GM21723 (cell line): ENCODE results near the gene SLFN12L.
"Not testable (repeated sequence)": the region's sequence is repeated elsewhere in the genome, so short reads cannot be mapped to it uniquely, and the experiment has no call there.

ENCODE experiments used
- ATAC-seq: cut with Tn5 transposase; IDR thresholded peaks from one replicate; pipeline ENCODE4 v1.9.1; 2021; ENCODE audit warnings: mild to moderate bottlenecking, moderate library complexity; ENCODE audit not compliant: unreplicated experiment

SLFN12L gene

GRCh38 chr17:35537601-35538141, at the start of gene SLFN12L:
SLFN12L (minus strand) TSS chr17:35537678; CDS start chr17:35522364, 15,314 bp downstream.
- no peak for ATAC-seq

DNA sequence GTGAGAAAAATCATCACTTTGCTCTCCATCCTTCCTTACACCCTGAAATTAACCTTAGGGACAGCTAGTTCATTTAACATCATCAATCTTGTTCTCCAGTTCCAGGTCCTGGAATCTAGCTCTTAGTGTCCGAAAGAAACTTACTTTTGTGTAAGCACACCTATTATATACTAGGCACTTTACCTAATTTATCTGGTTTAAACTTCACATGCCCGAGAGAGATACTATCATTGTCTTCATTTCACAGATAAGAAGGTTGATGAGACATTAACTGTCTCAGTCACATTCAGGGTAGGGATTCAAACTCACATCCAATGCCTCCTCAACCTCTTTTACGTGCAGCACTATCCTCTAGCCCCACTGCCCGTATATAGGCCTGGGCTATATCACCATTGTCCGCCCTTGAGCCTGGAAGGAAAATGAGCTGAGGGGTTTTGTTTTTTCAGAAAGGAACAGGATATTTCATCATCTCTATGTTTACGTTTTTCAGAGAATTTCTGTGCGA, 49.1 kb upstream of the SLFN12L start:
- ATAC-seq: peak; percentile 19

GRCh38 chr17:35584061-35584460, 46.6 kb upstream of the SLFN12L start:
- ATAC-seq: no peak

GRCh38 chr17:35578929-35579432, 41.5 kb upstream of the SLFN12L start:
- ATAC-seq: no peak

DNA sequence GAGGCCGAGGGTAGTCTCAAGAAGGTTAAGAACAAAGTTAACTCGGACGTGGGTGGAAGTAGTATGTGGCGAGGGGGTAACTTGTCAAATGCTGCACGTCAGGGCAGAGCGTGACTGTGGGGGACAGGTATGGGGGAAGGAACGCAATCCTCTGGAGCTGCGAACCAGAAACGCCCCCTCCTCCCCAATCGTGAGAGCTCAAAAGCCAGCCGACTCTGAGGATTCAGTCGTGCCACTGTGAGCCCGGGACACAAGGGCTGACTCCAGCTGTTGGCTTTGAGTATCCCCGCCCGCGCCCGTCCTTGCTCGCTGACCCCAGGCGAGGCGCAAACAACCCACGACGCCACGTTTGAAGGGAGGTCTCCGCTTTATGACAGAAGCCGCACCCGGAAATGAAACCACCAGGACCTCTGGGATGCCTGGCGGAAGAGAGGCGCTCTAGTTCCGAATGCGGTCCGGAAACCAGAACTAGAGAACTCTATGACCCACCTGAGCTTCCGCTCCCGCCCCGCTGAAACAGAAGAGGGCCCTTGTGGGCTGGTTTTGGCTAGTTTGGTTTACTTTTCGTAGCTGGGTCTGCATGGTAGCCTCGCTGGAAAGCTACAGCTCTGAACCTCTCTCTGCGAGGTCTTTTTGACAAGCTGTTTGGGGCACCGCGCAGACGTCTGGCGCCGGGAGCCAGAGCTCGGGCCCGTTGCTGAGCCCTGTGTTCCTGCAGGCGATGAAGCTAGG, 40.9 kb upstream of the SLFN12L start, which contains the start of gene PEX12:
Gene PEX12 (minus strand): TSS at position 375 of the 732 bp plus-strand sequence. CDS start 550 bp downstream, outside the sequence.
- peak; percentile 86 for ATAC-seq

GRCh38 chr17:35577830-35578196, 40.3 kb upstream of the SLFN12L start:
- ATAC-seq: peak; percentile 8

- no peak for ATAC-seq
These were observed 38.3 kb upstream of the SLFN12L start for GRCh38 chr17:35575759-35576158.

GRCh38 chr17:35569405-35569804, 31.9 kb upstream of the SLFN12L start:
- ATAC-seq: no peak

GRCh38 chr17:35568561-35568960, 31.1 kb upstream of the SLFN12L start:
- ATAC-seq: peak; percentile 14

DNA sequence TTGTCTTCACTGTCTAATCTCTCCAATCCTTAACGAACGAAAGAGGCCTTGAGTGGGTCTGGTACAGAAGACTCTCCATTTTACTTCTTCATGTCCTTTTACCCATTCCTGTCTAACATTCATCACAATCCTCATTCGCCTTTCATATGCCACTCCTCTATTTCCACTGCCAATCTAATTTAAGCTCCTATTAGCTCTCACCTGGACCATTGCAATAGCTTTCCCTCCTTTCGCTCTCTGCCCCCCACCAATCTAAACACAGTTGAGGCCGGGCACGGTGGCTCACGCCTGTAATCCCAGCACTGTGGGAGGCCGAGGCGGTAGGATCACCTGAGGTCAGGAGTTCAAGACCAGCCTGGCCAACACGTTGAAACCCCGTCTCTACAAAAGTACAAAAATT, 29.5 kb upstream of the SLFN12L start:
- no peak for ATAC-seq

DNA sequence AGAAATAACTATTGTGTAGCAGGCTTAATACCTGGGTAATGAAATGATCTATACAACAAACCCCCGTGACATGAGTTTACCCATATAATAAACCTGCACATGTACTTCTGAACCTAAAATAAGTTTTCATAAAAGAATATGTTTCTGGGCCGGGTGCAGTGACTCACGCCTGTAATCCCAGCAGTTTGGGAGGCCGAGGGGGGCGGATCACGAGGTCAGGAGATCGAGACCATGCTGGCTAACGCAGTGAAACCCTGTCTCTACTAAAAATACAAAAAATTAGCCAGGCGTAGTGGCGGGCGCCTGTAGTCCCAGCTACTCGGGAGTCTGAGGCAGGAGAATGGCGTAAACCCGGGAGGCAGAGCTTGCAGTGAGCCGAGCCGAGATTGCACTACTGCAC, 25.7 kb upstream of the SLFN12L start:
- ATAC-seq: not testable (repeated sequence)

GRCh38 chr17:35560703-35561102, 23.2 kb upstream of the SLFN12L start, which contains the start of gene SLFN14:
SLFN14 (minus strand) TSS chr17:35560819; CDS start chr17:35558062, 2,757 bp downstream.
- ATAC-seq: no peak

DNA sequence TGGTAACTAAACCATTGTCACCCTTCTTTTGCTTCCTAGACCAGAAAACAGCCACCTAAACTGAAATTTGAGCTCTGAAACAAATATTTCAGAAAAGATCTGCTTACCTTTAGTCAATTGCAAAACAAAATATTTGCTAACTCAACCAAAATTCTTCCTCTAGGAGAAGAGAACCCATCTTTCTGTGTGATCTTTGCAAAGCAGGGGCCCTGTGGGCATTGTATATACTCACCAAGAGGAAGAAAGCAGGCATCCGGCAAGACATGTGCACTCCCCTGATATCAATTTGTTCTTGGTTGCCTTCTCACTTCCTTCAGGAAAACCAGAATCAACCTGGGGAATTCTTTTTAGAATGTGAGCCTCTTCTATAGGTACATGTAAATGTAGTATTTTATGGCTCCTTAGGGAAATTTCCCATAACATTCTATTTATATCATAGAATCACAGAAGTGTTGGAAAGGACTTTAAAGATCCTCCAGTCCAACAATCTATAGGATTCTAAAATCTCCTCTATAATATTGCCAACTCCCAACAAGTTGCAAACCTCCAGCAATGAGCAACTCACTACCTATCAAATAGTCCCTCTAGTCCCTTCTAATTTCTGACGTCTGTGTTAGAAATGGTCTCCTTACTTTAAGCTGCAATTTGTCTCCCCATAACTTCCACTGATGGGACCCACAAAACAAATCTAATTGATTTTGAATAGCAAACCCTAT, 22.2 kb upstream of the SLFN12L start:
- no peak for ATAC-seq

DNA sequence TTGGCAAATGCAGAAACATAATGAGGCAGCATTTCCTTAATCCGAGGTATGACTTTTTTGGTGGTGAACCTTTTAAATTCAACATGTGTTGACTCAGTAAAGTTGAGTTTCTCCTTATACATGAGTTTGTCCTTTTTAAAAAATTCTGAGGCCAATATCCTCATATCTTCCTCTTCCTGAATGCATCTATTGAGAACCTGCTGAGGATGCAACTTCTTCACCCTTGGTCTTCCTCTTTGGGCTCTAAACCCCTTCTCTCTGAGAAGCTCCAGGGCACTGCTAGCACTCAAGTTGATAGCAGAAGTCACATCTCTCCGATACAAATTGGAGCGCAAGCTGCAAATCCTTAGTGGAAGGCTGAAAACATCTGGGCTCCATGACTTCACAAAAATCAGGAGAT, 19.9 kb upstream of the SLFN12L start:
- ATAC-seq: no peak

GRCh38 chr17:35555691-35556090, 18.2 kb upstream of the SLFN12L start:
- ATAC-seq: no peak

DNA sequence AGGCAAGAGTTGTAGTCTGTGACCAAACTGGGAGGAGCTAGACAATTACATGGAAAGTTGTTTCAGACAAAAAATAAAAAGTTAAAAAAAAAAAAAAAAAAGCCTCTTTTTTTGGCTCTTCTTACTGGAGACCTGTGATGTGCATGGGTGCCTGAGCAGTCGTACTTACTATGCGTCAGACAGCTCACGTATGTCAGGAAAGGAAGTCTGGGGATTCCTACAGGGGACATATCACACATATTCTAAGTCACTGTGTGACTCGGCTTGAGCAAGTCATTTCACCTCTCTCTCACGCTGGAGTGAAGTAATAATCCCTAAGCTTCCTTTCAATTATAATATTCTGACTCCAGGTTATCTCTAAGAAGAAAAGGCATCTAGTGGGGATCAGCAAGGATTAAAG, 17.2 kb upstream of the SLFN12L start:
- no peak for ATAC-seq

DNA sequence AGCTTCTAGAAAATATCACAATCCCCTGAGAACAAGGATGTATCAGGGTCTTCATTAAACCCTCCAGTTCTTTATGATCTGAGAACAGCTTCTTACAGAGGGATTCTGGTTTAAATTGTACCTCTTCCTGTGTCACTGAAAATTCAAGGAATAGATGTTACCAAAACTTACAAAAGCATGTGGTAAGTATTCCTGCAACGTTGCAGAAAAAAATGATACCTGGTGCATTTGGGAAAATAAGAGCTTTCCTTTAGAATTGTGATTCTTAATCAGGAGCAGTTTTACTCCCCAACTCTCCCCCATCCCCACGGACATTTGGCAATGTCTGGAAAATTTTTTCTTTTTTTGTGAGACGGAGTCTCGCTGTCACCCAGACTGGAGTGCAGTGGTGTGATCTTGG, 15.8 kb upstream of the SLFN12L start:
- ATAC-seq: no peak

GRCh38 chr17:35548978-35549377, 11.5 kb upstream of the SLFN12L start:
- ATAC-seq: no peak

GRCh38 chr17:35548208-35548810, 10.8 kb upstream of the SLFN12L start:
- no peak for ATAC-seq

DNA sequence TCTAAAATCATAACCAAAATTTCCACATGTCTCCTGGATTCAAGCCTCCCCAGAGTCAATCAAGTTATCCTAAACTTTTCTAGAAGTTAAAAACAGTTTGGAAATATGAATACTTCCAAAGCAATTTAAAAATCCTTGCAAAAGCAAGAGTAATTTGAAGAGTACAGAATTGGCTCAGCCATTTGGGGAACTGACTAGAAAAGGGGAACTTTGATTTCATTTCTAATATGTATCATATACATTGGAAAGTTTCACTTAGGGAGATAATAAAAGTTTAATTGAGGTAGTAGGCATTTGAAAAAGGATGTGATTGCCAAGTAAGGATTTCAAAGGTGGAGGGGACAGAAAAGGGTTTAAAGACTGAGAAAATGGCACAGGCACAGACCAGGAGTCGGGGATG, 9.0 kb upstream of the SLFN12L start:
- ATAC-seq: no peak

DNA sequence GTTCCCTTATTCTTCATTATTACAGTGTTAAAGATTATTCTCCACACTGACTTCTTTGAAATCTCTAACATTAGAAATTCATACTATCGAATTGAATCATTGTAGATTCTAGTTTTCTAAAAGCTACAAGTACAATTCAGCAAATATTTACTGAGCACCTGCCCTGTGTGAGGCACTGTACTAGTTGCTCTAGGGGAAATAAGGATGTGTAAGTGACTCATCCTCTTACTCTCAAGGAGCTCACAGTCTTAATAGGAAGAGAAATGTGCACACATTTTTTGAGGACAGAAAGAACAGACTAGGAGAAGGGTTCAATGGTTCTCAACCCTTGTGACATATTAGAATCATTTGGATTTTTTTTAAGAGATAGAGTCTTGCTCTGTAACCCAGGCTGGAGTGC, 7.7 kb upstream of the SLFN12L start:
- no peak for ATAC-seq
